ENCODE measurements around the gene AUNIP.

Gene AUNIP

DNA sequence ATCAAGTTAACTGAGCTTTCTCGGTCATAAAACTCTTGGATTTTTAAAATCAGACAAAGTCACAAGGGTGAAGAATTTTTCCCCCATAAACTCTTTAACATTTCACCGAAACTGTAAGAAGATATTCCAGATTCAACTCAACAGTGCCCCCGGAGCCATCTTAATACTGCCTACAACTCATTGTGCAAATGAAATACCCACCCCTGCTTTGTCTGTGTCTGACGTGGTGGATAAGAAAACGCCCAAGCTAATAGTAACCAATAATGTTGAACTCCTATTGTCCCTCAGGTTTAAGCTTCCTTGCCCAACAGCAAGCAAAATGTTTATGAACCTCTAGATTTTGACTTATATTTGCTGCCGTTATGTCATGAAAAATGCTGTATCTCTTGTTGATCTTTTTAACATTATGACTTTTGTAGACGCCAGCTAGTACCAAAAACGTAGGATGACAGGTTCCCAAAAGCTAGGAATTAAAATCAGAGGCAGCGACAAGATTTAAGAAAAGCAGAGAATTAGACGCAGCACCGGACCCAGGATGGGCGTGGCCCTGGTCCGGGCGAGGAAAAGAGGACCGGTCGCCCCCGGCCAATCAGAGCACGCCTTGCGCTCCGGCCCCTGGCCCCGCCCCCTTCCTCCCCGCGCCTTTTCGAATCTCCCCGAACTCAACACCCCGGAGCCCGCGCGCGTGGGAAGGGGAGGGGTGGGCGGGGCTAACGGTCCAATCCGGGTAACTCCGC lies 45.9 kb upstream of the AUNIP start:
- H3K9me3 ChIP-seq (replicated peaks; ENCODE audit: insufficient read depth, low read length): no peaks in the 10 kb centered on the region
- peak overlapping the region; percentile 47; the same call in 1 of the 2 replicates for H3K27ac ChIP-seq (ENCODE audit: low read length)
- peaks cover 16% of the 10 kb centered on the region for H3K27me3 ChIP-seq (replicated peaks; ENCODE audit: insufficient read depth, low read length)
- H3K9me2 ChIP-seq (replicated peaks; ENCODE audit: insufficient read depth, low read length): no peaks in the 10 kb centered on the region
- H3K9ac ChIP-seq (ENCODE audit: low read length): peak overlapping the region; percentile 91
- H3K79me2 ChIP-seq (ENCODE audit: low read length): peaks cover 53% of the 10 kb centered on the region
- H2AFZ ChIP-seq (ENCODE audit: low read length): peak overlapping the region; percentile 37
- H3K4me2 ChIP-seq (ENCODE audit: low read depth, low read length): peak overlapping the region; percentile 73
- no peaks in the 10 kb centered on the region for H4K20me1 ChIP-seq (ENCODE audit: insufficient read depth, low read length)
- peaks cover 17% of the 10 kb centered on the region for H3K4me1 ChIP-seq (ENCODE audit: low read length)
- peak; percentile 95 for DNase-seq
- TF ChIP-seq EZH2 (optimal IDR thresholded peaks at IDR 0.05; ENCODE audit: low read depth, low read length) (no peak), EZH2phosphoT487 (IDR thresholded peaks at IDR 0.05; ENCODE audit: low read length) (no peak)
- TF ChIP-seq, protein P1, sequence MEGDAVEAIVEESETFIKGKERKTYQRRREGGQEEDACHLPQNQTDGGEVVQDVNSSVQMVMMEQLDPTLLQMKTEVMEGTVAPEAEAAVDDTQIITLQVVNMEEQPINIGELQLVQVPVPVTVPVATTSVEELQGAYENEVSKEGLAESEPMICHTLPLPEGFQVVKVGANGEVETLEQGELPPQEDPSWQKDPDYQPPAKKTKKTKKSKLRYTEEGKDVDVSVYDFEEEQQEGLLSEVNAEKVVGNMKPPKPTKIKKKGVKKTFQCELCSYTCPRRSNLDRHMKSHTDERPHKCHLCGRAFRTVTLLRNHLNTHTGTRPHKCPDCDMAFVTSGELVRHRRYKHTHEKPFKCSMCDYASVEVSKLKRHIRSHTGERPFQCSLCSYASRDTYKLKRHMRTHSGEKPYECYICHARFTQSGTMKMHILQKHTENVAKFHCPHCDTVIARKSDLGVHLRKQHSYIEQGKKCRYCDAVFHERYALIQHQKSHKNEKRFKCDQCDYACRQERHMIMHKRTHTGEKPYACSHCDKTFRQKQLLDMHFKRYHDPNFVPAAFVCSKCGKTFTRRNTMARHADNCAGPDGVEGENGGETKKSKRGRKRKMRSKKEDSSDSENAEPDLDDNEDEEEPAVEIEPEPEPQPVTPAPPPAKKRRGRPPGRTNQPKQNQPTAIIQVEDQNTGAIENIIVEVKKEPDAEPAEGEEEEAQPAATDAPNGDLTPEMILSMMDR (IDR thresholded peaks at IDR 0.05; ENCODE audit: low read length): 0 out of 2 replicates have a peak, but pooled peaks have one; percentile 15
- H3K36me3 ChIP-seq (replicated peaks; ENCODE audit: insufficient read depth, low read length): peaks cover 27% of the 10 kb centered on the region
- H3F3A ChIP-seq (ENCODE audit: insufficient read depth, low read length): peaks cover 17% of the 10 kb centered on the region; the same call in 1 of the 2 replicates
- peak overlapping the region; percentile 69 for H3K4me3 ChIP-seq (ENCODE audit: low read length)

- Histone ChIP-seq H3K4me1 (ENCODE audit: low read length) (peaks cover 17% of the 10 kb centered on the region), H3K4me3 (ENCODE audit: low read length) (peak overlapping the region; percentile 69; the same call in 1 of the 2 replicates)
Measured at GRCh38 chr1:25903986-25904385, 44.7 kb upstream of the AUNIP start.

DNA sequence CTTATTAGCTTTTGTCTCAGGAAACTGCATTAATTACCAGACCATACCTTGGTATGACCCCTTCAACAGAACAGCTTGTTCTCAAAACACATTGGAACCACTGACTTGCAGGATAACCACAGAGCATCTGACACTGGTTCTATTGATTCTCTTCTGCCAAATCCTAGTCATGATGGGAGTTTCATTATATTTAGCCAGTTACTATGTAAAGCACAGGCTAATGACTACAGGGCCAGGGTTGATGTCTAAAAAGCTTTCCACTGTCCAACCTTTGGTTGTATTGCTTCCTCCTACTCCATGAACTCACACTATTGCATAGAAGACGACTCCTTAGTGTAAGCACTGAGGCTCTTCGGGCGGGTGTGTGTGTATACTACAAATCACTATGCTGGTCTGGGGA lies 43.2 kb upstream of the AUNIP start:
- Histone ChIP-seq H3K9me3 (replicated peaks; ENCODE audit: insufficient read depth, low read length) (no peaks in the 10 kb centered on the region), H4K20me1 (ENCODE audit: insufficient read depth, low read length) (no peaks in the 10 kb centered on the region), H3K27ac (ENCODE audit: low read length) (no peak overlapping the region), H3K4me3 (ENCODE audit: low read length) (no peak overlapping the region), H3K27me3 (replicated peaks; ENCODE audit: insufficient read depth, low read length) (peaks cover 8% of the 10 kb centered on the region; the same call in 1 of the 2 replicates), H3K9ac (ENCODE audit: low read length) (no peak overlapping the region), H3F3A (ENCODE audit: insufficient read depth, low read length) (peaks cover 25% of the 10 kb centered on the region), H3K4me1 (ENCODE audit: low read length) (peaks cover 17% of the 10 kb centered on the region), H3K9me2 (replicated peaks; ENCODE audit: insufficient read depth, low read length) (no peaks in the 10 kb centered on the region), H3K36me3 (replicated peaks; ENCODE audit: insufficient read depth, low read length) (peaks cover 33% of the 10 kb centered on the region), H3K4me2 (ENCODE audit: low read depth, low read length) (no peak overlapping the region), H3K79me2 (ENCODE audit: low read length) (peaks cover 57% of the 10 kb centered on the region), H2AFZ (ENCODE audit: low read length) (no peak overlapping the region)
- no peak for DNase-seq
- TF ChIP-seq EZH2phosphoT487 (IDR thresholded peaks at IDR 0.05; ENCODE audit: low read length) (no peak), EZH2 (optimal IDR thresholded peaks at IDR 0.05; ENCODE audit: low read depth, low read length) (no peak)
- TF ChIP-seq, protein P1 (IDR thresholded peaks at IDR 0.05; ENCODE audit: low read length): no peak

More at GRCh38 chr1:25903986-25904385, 44.7 kb upstream of the AUNIP start:
- TF ChIP-seq, protein P1 (IDR thresholded peaks at IDR 0.05; ENCODE audit: low read length): no peak
- no peak for TF ChIP-seq EZH2phosphoT487 (IDR thresholded peaks at IDR 0.05; ENCODE audit: low read length)
- H4K20me1 ChIP-seq (ENCODE audit: insufficient read depth, low read length): no peaks in the 10 kb centered on the region
- H3K79me2 ChIP-seq (ENCODE audit: low read length): peaks cover 57% of the 10 kb centered on the region
- H3K9me2 ChIP-seq (replicated peaks; ENCODE audit: insufficient read depth, low read length): no peaks in the 10 kb centered on the region
- peaks cover 24% of the 10 kb centered on the region for H3F3A ChIP-seq (ENCODE audit: insufficient read depth, low read length)
- no peak overlapping the region for H2AFZ ChIP-seq (ENCODE audit: low read length)
- H3K9me3 ChIP-seq (replicated peaks; ENCODE audit: insufficient read depth, low read length): no peaks in the 10 kb centered on the region
- no peak overlapping the region for H3K27ac ChIP-seq (ENCODE audit: low read length)
- no peak for DNase-seq
- peaks cover 33% of the 10 kb centered on the region for H3K36me3 ChIP-seq (replicated peaks; ENCODE audit: insufficient read depth, low read length)
- peaks cover 16% of the 10 kb centered on the region for H3K27me3 ChIP-seq (replicated peaks; ENCODE audit: insufficient read depth, low read length)
- peak overlapping the region; percentile 55; the same call in 1 of the 2 replicates for H3K9ac ChIP-seq (ENCODE audit: low read length)
- H3K4me2 ChIP-seq (ENCODE audit: low read depth, low read length): peak overlapping the region; percentile 73
